Smooth muscle cell (in vitro differentiated cells): Measurements from ENCODE around the gene PARS2. TPM values are rescaled to one million over a fixed set of nuclear protein-coding genes. Genes with fewer than 3 reads are reported as not detected.

Experiments
- DNase-seq: peaks from one replicate; lab custom pipeline; 2025; ENCODE audit not compliant: unreplicated experiment; lab: John Stamatoyannopoulos, UW
- H2AFZ ChIP-seq: fragments of 200-600 bp; sonication (generic); 2 replicates; pipeline ENCODE4 v1.6.0; 2016; ENCODE audit warnings: antibody characterized with exemption, low read depth, mild to moderate bottlenecking
- H3F3A ChIP-seq: fragments of 200-600 bp; sonication (generic); 2 replicates; pipeline ENCODE4 v1.6.0; 2017; ENCODE audit warnings: antibody characterized with exemption, low read depth
- H3K27ac ChIP-seq: fragments of 200-600 bp; sonication (generic); 2 replicates; pipeline ENCODE4 v1.5.1; 2016; ENCODE audit warnings: low read depth, mild to moderate bottlenecking
- H3K27me3 ChIP-seq: fragments of 200-600 bp; sonication (generic); 2 replicates; pipeline ENCODE4 v1.6.1; 2016; ENCODE audit warnings: low read depth, mild to moderate bottlenecking
- H3K36me3 ChIP-seq: fragments of 200-600 bp; sonication (generic); 2 replicates; pipeline ENCODE4 v1.5.1; 2016; ENCODE audit warnings: low read depth
- H3K4me1 ChIP-seq: fragments of 200-600 bp; sonication (generic); 2 replicates; pipeline ENCODE4 v1.5.1; 2016; ENCODE audit warnings: low read depth
- H3K4me2 ChIP-seq: fragments of 200-600 bp; sonication (generic); 2 replicates; pipeline ENCODE4 v1.6.0; 2016; ENCODE audit warnings: mild to moderate bottlenecking
- H3K4me3 ChIP-seq: fragments of 200-600 bp; sonication (generic); 2 replicates; pipeline ENCODE4 v1.5.1; 2016; ENCODE audit warnings: mild to moderate bottlenecking
- H3K79me2 ChIP-seq: fragments of 200-600 bp; sonication (generic); 2 replicates; pipeline ENCODE4 v1.6.0; 2016; ENCODE audit warnings: low read depth, mild to moderate bottlenecking
- H3K9ac ChIP-seq: fragments of 200-600 bp; sonication (generic); 2 replicates; pipeline ENCODE4 v1.6.0; 2016; ENCODE audit warnings: low read depth
- H3K9me3 ChIP-seq: fragments of 200-600 bp; sonication (generic); replicated peaks from 2 replicates; pipeline ENCODE4 v1.5.1; 2016; ENCODE audit warnings: low read depth
- H4K20me1 ChIP-seq: fragments of 200-600 bp; sonication (generic); 2 replicates; pipeline ENCODE4 v1.6.0; 2016; ENCODE audit warnings: low read depth
- CTCF ChIP-seq: fragments of 200-600 bp; sonication (generic); IDR thresholded peaks from 2 replicates; pipeline ENCODE4 v1.5.1; 2017; ENCODE audit warnings: borderline replicate concordance, mild to moderate bottlenecking, antibody characterized with exemption; ENCODE audit not compliant: insufficient read depth, poor library complexity, severe bottlenecking
- WGBS: methylation state at CpG from one replicate; pipeline ENCODE4 v1.1.7; 2016; ENCODE audit warnings: low lambda C conversion rate; 5-methylcytosine and 5-hydroxymethylcytosine counted together
- polyA plus RNA-seq: library from polyadenylated mRNA; unstranded; fragments of >200 nt; fragmentation: Nextera tagmentation; extraction: Ambion mirVana; gene quantifications from 2 replicates; pipeline ENCODE4 v1.2.1, GENCODE V29; 2016
- total RNA-seq: library from RNA; depleted of rRNA; stranded (reverse); fragments of >200 nt; gene quantifications from 2 replicates; pipeline ENCODE4 v1.2.3, GENCODE V29; 2014

Gene PARS2
- total and polyA plus RNA-seq, 2 experiments from 2014 or later: 1.7 to 5.7 TPM

GRCh38 chr1:54768093-54768492 is 3.8 kb upstream of the PARS2 start:
- H3K36me3 ChIP-seq: no peaks in the 10 kb centered on the region
- H3K9me3 ChIP-seq: no peaks in the 10 kb centered on the region
- no peak overlapping the region for H3K9ac ChIP-seq
- H3K27ac ChIP-seq: no peak overlapping the region
- no peaks in the 10 kb centered on the region for H3K27me3 ChIP-seq
- H4K20me1 ChIP-seq: no peaks in the 10 kb centered on the region
- no peaks in the 10 kb centered on the region for H3F3A ChIP-seq
- H2AFZ ChIP-seq: no peak overlapping the region
- no peak overlapping the region for H3K4me3 ChIP-seq
- peaks cover 10% of the 10 kb centered on the region for H3K4me1 ChIP-seq
- no peak overlapping the region for H3K4me2 ChIP-seq
- 78% methylated on average over 5 of the region's 5 CpGs for WGBS
- no peak for TF ChIP-seq CTCF
- peaks cover 9% of the 10 kb centered on the region for H3K79me2 ChIP-seq
- DNase-seq: no peak

- DNase-seq: no peak
- H2AFZ ChIP-seq: no peak overlapping the region
- no peaks in the 10 kb centered on the region for H4K20me1 ChIP-seq
- no peak overlapping the region for H3K4me2 ChIP-seq
- WGBS: 70% methylated on average over 6 of the region's 6 CpGs
- H3K9me3 ChIP-seq: no peaks in the 10 kb centered on the region
- H3K27ac ChIP-seq: no peak overlapping the region
- H3K4me1 ChIP-seq: peaks cover 11% of the 10 kb centered on the region
- H3K4me3 ChIP-seq: no peak overlapping the region
- no peak for TF ChIP-seq CTCF
- no peak overlapping the region for H3K9ac ChIP-seq
- H3K27me3 ChIP-seq: no peaks in the 10 kb centered on the region
- no peaks in the 10 kb centered on the region for H3F3A ChIP-seq
- no peaks in the 10 kb centered on the region for H3K36me3 ChIP-seq
- peaks cover 15% of the 10 kb centered on the region for H3K79me2 ChIP-seq
Measured at GRCh38 chr1:54767526-54767925, 3.2 kb upstream of the PARS2 start.

GRCh38 chr1:54766726-54767125 is 2.4 kb upstream of the PARS2 start:
- Histone ChIP-seq H3F3A (no peaks in the 10 kb centered on the region), H3K79me2 (peaks cover 19% of the 10 kb centered on the region), H3K9ac (no peak overlapping the region), H3K4me1 (peaks cover 11% of the 10 kb centered on the region), H3K27ac (no peak overlapping the region), H3K36me3 (no peaks in the 10 kb centered on the region), H2AFZ (no peak overlapping the region), H3K9me3 (no peaks in the 10 kb centered on the region), H3K4me2 (no peak overlapping the region), H3K27me3 (no peaks in the 10 kb centered on the region), H4K20me1 (no peaks in the 10 kb centered on the region), H3K4me3 (no peak overlapping the region)
- TF ChIP-seq CTCF: no peak
- DNase-seq: no peak
- 64% methylated on average over 4 of the region's 4 CpGs for WGBS

- Histone ChIP-seq H3K4me2 (peak overlapping the region; percentile 86), H3K4me3 (peak overlapping the region; percentile 60), H2AFZ (peak overlapping the region; percentile 95), H3K79me2 (peaks cover 19% of the 10 kb centered on the region), H3K9ac (peak overlapping the region; percentile 83), H3F3A (no peaks in the 10 kb centered on the region), H4K20me1 (no peaks in the 10 kb centered on the region), H3K9me3 (no peaks in the 10 kb centered on the region), H3K36me3 (no peaks in the 10 kb centered on the region), H3K27ac (peak overlapping the region; percentile 80), H3K4me1 (peaks cover 11% of the 10 kb centered on the region), H3K27me3 (no peaks in the 10 kb centered on the region)
- no peak for TF ChIP-seq CTCF
- WGBS: 65% methylated on average over 13 of the region's 13 CpGs
- DNase-seq: no peak
Measured at GRCh38 chr1:54764922-54765561, 719 bp upstream of the PARS2 start.
